HG02840 (cell line): ENCODE results near the gene PNMT.
"Not testable (repeated sequence)": the region's sequence is repeated elsewhere in the genome, so short reads cannot be mapped to it uniquely, and the experiment has no call there.

Source experiments
- ATAC-seq: cut with Tn5 transposase; IDR thresholded peaks from one replicate; pipeline ENCODE4 v1.9.1; 2021; ENCODE audit warnings: mild to moderate bottlenecking, moderate library complexity, moderate number of reproducible peaks; ENCODE audit not compliant: unreplicated experiment, low FRiP score

Gene PNMT

DNA sequence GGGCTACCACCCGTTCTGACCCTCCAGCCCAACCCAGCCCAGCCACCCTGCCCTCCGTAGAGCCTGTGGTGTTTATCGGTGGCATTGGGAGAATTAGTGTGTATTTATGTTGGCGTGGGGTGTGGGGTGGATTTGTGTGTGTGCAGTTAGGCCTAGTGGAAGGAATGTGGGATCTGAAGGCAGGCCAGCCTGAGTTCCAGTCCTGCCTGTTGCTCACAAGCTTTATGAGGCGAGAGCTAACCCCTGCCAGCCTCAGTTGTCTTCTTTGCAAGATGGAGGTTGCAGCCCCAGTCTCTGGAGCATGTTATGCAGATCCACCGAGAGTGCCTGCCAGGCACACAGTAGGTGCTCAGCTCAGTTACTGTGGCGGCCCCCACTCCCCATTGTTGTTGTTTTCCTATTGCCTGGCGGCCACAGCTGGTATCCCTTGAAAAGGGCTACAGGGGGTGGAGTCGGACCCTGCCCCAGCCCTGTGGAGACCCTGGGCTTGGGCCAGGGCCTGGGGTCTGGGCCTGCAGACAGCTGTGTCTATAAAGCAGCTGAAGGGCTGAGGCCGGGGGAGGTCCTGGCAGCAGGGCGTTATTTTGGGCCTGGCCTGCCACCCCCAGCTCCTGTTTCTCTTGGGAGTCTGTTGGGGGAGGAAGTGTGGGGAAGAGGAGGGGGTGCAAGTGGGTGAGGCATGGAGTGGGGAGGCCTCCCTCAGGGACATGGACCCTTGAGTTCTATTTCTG, 36.7 kb downstream of the PNMT start:
- no peak for ATAC-seq

- ATAC-seq = no peak
Measured at GRCh38 chr17:39705786-39706348, 37.6 kb downstream of the PNMT start.

DNA sequence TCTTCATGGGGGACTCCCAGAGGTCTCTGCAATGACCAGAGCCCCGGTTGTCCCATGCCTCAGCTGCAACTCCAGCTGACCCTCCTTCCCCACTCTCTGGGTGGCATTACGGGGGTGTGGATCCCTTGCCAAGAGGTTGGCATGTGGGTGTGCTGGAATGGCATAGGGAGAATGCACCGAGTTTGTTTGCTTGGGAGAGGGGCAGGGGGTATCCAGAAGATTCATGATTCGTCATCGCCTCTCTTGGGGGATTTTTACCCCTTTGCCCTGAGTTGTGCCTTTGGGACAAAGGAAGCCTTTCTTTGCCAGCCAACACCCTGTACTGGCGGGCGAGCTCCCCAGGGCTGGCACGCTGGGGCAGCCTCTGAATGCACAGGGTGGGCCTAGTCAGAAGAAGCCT, 38.1 kb downstream of the PNMT start:
- no peak for ATAC-seq

GRCh38 chr17:39706921-39707337, 38.7 kb downstream of the PNMT start:
- no peak for ATAC-seq

GRCh38 chr17:39709319-39709997, 41.2 kb downstream of the PNMT start:
- no peak for ATAC-seq

GRCh38 chr17:39709998-39710964, 42.0 kb downstream of the PNMT start:
- no peak for ATAC-seq

- ATAC-seq = not testable (repeated sequence)
Measured at GRCh38 chr17:39711071-39711470, 42.8 kb downstream of the PNMT start.

GRCh38 chr17:39711851-39712250, 43.6 kb downstream of the PNMT start:
- ATAC-seq = no peak

GRCh38 chr17:39714234-39714633, 46.0 kb downstream of the PNMT start:
- no peak for ATAC-seq

DNA sequence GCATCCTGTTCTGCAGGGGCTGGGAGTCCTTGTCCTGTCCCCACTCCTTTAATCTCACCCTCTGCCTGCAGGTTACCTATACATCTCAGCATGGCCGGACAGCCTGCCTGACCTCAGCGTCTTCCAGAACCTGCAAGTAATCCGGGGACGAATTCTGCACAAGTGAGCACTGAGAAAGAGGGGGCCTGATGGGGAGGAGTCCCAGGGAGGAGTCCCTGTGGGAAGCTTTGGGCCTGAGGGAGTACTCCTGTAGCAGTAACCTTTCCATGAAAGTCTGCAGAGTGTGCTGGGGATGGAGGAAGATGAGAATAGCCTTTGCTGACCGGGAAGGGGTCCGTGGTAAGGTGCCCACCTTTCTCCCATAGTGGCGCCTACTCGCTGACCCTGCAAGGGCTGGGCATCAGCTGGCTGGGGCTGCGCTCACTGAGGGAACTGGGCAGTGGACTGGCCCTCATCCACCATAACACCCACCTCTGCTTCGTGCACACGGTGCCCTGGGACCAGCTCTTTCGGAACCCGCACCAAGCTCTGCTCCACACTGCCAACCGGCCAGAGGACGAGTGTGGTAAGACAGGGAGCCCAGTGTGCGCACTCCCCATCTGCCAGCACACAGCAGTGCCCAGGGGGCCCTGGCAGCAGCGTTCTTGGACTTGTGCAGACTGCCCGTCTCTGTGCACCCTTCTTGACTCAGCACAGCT, 47.3 kb downstream of the PNMT start:
- no peak for ATAC-seq

- ATAC-seq = no peak
Measured at GRCh38 chr17:39716073-39716818, 48.0 kb downstream of the PNMT start.

DNA sequence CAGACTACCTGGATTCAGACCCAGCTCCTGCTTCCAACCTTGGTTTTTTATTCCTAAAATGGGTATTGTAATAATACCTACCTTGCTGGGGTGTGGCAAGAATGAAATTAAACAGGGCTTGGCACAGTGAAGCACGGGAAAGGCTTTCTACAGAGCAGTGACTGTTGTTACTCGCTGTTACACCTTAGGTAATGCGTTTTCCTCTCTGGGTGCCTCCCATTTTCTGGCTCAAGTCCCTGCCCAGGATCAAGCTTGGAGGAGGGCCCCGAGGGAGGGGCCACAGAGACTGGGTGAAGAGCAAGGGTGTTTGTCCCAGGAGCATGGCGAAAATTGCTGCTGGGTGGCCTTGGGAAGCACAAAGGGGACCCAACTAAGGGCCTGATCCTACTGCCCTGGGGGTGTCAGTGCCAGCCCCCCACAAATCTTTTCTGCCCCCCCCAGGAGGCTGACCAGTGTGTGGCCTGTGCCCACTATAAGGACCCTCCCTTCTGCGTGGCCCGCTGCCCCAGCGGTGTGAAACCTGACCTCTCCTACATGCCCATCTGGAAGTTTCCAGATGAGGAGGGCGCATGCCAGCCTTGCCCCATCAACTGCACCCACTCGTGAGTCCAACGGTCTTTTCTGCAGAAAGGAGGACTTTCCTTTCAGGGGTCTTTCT, 48.8 kb downstream of the PNMT start:
- no peak for ATAC-seq

DNA sequence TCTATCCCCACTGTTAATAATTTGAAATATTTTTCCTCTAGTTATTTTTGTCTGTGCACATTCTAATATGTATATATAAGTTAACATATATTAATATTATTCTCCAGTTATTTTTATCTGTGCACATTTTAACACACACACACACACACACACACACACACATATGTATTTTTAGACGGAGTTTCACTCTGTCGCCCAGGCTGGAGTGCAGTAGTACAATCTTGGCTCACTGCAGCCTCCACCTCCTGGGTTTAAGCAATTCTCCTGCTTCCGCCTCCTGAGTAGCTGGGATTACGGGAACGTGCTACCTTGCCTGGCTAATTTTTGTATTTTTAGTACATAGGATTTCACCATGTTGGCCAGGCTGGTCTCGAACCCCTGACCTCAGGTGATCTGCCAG, 49.4 kb downstream of the PNMT start:
- ATAC-seq = no peak

DNA sequence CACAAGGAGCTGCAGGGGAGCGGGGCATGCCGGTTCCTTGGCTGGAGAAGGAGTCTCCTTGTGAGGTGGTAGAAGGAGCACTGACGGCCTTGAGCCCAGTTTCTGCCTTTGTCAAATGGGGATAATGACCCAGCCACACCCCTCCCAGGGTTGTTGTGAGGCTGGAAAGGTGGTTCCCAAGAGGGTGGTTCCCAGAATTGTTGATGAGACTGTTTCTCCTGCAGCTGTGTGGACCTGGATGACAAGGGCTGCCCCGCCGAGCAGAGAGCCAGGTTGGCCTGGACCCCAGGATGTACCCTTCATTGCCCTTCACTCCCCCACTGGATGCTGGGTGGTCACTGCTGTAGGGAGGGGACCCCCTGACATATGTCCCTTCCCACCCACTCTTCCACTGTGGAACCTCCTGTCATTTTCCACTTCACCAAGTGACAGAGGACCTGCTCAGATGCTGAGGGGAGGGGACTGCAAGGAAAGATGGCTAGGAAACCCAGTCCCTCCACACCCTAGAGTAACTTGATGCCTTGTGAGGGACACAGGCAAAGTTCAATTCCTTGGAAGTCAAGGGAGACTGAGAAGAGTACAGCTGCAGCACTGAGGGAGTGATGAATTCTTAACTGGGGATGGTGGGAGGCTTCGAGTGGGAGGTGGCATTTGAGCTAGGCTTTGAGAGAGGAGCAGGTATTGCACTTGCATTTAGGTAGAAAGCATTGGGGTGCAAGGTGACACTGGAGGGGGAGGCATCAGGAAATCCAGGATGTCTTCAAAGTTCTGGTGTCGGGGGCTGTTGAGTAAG, 51.5 kb downstream of the PNMT start:
- no peak for ATAC-seq
